Activated naive CD8-positive, alpha-beta T cell treated with anti-CD3 and anti-CD28 coated beads for 36 hours (primary cell): ENCODE results near the gene IRF2. TPM values are rescaled to one million over a fixed set of nuclear protein-coding genes. Genes with fewer than 3 reads are reported as not detected.
A peak's percentile ranks its signal among the peaks of the same experiment; 100 is the strongest.

Source experiments
- DNase-seq: peaks from one replicate; pipeline ENCODE4 v3.0.0; 2021
- H3K27ac Mint-ChIP-seq: one replicate; pipeline ENCODE4 v1.8.0; 2022; ENCODE audit warnings: mild to moderate bottlenecking, moderate library complexity, mixed read lengths
- H3K27me3 Mint-ChIP-seq: one replicate; pipeline ENCODE4 v1.8.0; 2022; ENCODE audit warnings: mild to moderate bottlenecking, mixed read lengths
- H3K36me3 Mint-ChIP-seq: one replicate; pipeline ENCODE4 v1.8.0; 2021; ENCODE audit warnings: mild to moderate bottlenecking, mixed read lengths
- H3K4me1 Mint-ChIP-seq: one replicate; pipeline ENCODE4 v1.8.0; 2021; ENCODE audit warnings: mixed read lengths
- H3K4me3 Mint-ChIP-seq: one replicate; pipeline ENCODE4 v1.8.0; 2022; ENCODE audit warnings: mild to moderate bottlenecking, moderate library complexity, mixed read lengths
- H3K9me3 Mint-ChIP-seq: one replicate; pipeline ENCODE4 v1.8.0; 2022; ENCODE audit warnings: mixed read lengths
- total RNA-seq, 2 experiments: library from RNA; stranded (reverse); gene quantifications; one replicate each; pipeline ENCODE4 v1.2.3, GENCODE V29; 2021

IRF2 gene
- total RNA-seq, 2 experiments from 2014 or later = 49.1 to 61.4 TPM

DNA sequence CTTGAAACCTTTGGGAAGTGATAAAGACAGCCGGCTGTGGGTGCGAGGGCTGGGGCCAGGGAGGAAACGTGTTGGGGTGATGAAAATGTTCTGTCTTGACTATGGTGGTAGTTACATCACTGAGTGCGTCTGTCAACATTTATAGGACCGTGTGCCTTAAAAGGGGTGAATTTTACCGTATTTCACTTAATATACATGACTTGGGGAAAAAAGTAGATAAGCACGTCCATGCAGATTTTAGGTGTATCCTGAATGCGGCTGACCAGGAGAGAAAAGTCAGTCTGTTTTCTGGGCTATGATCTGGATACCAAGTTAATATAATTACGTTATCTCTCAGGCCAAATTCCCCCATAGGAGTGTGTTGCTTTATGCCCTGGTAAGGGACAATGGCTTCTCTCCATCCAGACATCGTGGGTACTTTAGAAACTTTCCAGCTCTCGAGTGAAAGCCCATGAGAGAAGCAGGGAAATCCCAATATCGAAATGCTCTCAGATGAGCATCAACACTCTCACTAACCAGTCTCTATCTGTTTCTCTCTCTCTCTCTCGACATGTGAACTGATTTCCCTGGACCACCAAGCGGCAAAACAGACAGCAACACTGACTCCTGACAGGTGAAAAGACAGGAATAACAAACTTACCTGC, 71.5 kb downstream of the IRF2 start:
- no peaks in the 10 kb centered on the region for H3K9me3 Mint-ChIP-seq
- peaks cover 28% of the 10 kb centered on the region for H3K4me1 Mint-ChIP-seq
- no peaks in the 10 kb centered on the region for H3K27me3 Mint-ChIP-seq
- H3K36me3 Mint-ChIP-seq = peaks cover 34% of the 10 kb centered on the region
- peak overlapping the region; percentile 0 for H3K27ac Mint-ChIP-seq
- DNase-seq = no peak
- H3K4me3 Mint-ChIP-seq = no peak overlapping the region

DNA sequence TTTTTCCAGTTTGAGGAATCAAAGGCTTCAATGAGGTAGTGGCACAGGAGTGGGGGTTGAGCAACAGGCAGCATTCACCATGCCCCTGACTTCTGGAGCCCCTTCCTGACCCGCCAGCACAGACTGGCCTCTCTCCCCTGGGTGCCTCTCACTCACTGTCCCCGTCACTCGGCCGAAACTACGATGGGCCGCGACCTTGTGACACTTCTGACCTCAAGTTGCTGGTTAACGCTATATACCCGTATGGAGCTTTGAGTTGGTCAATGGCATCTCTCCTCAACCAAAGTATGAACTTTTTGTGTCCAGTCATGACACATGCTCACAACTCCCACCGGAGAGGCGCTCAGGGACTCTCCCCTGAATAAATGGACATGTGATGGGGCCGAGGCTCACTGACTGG, 72.1 kb downstream of the IRF2 start:
- Mint-ChIP-seq H3K9me3 (no peaks in the 10 kb centered on the region), H3K27ac (peak overlapping the region; percentile 31), H3K4me1 (peaks cover 33% of the 10 kb centered on the region), H3K27me3 (no peaks in the 10 kb centered on the region), H3K4me3 (no peak overlapping the region), H3K36me3 (peaks cover 38% of the 10 kb centered on the region)
- no peak for DNase-seq

DNA sequence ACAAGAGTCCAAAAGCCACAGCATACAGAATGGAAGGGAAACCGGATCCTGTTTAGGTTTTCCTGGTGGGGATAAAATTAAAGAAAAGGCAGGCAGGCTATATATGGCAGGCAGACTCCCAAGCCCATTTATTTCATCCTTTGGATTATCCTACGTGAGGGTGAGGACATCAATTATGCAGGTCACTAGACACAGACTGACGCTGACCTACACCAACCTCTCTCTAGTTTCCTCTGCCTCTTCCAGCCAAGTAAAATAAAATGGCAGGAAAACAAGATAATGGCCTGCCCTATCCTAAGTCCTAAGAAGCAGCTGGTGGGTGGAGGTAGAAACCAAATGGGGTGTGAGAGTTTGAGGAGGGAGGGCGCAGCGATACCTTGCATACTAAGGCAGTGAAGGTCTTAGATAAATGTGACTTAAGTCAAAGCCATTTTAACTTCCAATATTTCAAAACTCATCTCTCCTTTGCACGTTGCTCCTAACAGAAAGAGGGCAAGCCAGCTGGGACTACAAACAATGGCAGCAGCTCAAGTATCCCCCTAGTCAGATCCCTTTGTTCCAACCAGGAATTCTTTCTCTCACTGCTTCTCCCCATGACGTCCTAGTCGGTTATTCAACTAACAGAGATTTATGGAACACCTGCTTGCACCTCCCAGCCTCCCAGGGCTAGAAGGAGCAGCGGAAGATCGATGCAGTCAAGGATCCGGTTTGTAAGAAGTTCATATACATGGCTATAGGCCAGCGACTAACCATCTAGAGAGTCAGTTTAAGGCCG, 72.8 kb downstream of the IRF2 start:
- Mint-ChIP-seq H3K9me3 (no peaks in the 10 kb centered on the region), H3K36me3 (peaks cover 35% of the 10 kb centered on the region), H3K27ac (peak overlapping the region; percentile 31), H3K4me3 (no peak overlapping the region), H3K4me1 (peaks cover 40% of the 10 kb centered on the region), H3K27me3 (no peaks in the 10 kb centered on the region)
- DNase-seq = no peak

DNA sequence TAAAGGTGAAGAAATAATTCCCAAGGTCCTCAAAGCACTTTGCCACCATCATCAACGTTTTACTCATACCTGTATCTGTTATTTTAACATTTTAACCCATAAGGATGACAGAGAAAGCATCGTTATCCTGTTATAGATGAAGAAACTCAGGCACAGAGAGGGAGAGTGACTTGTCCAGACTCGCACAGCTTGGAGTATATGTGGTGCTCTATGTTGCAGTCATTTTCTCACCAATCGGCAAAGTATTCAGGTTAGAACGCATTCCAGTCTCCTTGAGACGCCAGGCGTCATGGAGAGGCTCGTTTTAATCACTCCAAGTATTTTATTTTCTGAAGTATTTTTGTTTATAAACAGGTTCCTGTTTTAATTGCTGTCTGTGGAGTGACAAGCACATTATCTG, 73.5 kb downstream of the IRF2 start:
- no peaks in the 10 kb centered on the region for H3K27me3 Mint-ChIP-seq
- H3K36me3 Mint-ChIP-seq = peaks cover 38% of the 10 kb centered on the region
- no peaks in the 10 kb centered on the region for H3K9me3 Mint-ChIP-seq
- H3K27ac Mint-ChIP-seq = no peak overlapping the region
- no peak for DNase-seq
- peaks cover 41% of the 10 kb centered on the region for H3K4me1 Mint-ChIP-seq
- H3K4me3 Mint-ChIP-seq = no peak overlapping the region

DNA sequence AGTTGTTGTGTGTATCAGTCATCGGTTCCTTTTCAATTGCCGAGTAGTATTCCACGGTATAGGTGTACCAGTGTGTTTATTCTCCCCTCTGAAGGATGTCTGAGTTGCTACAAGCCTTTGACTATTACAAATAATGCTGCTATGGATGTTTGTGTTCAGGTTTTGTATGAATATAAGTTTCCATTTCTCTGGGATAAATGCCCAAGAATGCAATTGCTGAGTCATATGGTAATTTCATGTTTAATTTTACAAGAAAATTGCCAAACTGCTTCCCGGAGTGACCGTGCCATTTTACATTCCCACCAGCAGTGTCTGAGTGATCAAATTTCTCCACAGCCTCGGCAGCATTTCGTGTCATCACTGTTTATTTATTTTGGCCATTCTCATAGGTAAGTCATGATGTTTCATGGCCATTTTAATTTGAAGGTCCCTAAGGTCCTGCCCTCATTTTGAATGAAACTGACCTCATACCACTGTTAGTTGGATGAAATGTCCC, 73.9 kb downstream of the IRF2 start:
- DNase-seq = no peak
- Mint-ChIP-seq H3K27ac (no peak overlapping the region), H3K4me1 (peaks cover 45% of the 10 kb centered on the region), H3K36me3 (peaks cover 40% of the 10 kb centered on the region), H3K4me3 (no peak overlapping the region), H3K27me3 (no peaks in the 10 kb centered on the region), H3K9me3 (no peaks in the 10 kb centered on the region)

DNA sequence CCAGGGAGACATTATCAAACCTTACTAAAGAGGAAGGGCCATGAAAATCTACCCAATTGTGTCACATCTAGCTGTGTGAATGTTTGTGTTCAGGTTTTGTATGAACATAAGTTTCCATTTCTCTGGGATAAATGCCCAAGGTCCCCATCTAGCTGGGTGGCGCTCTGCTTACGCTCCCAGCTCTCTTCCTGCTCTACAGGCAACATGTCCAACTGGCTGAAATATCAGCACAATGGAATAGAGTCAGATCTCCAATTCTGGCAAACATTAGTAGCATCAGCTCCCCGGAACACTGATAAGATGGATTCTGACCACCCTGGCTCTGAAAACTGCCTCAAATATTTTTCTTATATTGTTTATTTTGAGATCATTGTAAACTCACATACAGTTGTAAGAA, 74.8 kb downstream of the IRF2 start:
- H3K36me3 Mint-ChIP-seq = peaks cover 39% of the 10 kb centered on the region
- DNase-seq = no peak
- H3K4me3 Mint-ChIP-seq = no peak overlapping the region
- no peak overlapping the region for H3K27ac Mint-ChIP-seq
- H3K9me3 Mint-ChIP-seq = no peaks in the 10 kb centered on the region
- H3K27me3 Mint-ChIP-seq = no peaks in the 10 kb centered on the region
- H3K4me1 Mint-ChIP-seq = peaks cover 49% of the 10 kb centered on the region

DNA sequence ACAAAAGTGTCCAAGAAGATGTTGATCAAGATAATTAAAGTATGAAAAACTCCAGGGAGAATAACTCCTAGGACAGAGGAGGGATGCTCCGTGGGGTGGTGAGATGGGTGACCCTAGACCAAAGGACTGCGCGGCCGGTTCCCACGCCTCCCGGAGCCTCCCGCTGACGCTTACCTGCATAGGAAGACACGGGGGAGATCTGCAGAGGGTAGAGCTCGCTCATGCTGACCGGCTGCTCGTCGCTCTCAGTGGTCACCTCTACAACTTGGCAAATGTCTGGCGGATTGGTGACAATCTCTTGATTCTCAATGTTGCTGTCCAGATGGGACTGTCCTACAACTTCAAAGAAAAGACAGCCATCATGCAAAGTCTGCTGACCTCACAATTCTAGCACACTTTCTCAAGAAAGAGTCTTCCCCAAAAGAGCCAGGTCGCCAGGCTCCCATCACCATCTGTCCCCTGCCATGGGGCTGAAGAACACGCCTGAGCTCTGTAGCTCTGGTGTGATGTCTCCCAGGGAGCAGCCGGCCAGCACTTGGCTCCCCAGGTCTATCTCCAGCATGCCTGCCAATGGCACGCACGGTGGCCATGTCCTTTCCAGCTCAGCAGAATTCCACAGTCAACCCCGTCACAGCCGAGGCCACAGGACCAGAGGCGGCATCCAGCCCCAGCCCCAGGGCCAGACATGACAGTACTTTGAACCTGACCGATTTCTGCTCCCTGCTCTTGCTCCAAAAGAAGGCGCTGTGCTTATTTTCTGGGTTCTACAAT, 75.4 kb downstream of the IRF2 start:
- no peak for DNase-seq
- H3K4me3 Mint-ChIP-seq = no peak overlapping the region
- peaks cover 49% of the 10 kb centered on the region for H3K4me1 Mint-ChIP-seq
- no peak overlapping the region for H3K27ac Mint-ChIP-seq
- H3K9me3 Mint-ChIP-seq = no peaks in the 10 kb centered on the region
- H3K27me3 Mint-ChIP-seq = no peaks in the 10 kb centered on the region
- peaks cover 41% of the 10 kb centered on the region for H3K36me3 Mint-ChIP-seq

DNA sequence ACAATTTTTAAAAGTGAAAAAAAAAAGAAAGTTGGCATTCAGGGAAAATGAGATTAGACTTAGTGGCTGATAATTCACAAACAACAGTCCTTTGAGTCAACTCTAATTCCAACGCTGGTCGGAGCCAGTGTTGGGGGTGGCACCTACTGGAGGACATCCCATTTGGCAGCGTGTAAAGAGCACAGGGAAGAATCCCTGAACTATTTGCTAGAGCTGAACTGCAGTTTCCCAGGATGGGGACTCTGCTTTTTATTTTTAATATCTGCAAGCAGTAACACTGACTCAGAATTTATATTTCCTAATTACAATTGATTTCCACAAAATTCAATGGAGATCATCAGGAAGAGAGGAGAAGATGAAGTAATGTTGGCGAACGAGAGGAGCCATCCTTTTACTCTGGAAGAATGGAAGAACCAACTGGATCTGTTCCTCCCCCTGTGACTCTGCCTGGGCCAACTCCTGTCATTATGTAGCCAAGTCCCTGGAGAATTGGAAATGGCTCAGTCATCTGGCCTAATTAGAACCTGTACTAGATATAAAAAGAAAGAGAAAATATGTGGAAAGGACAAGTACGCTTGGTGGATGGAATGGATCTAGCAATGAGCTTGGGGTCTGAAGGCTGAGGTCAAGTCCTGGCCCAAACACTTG, 76.7 kb downstream of the IRF2 start:
- H3K4me1 Mint-ChIP-seq = peaks cover 36% of the 10 kb centered on the region
- H3K27ac Mint-ChIP-seq = no peak overlapping the region
- no peak for DNase-seq
- peaks cover 39% of the 10 kb centered on the region for H3K36me3 Mint-ChIP-seq
- H3K27me3 Mint-ChIP-seq = no peaks in the 10 kb centered on the region
- H3K9me3 Mint-ChIP-seq = no peaks in the 10 kb centered on the region
- no peak overlapping the region for H3K4me3 Mint-ChIP-seq

DNA sequence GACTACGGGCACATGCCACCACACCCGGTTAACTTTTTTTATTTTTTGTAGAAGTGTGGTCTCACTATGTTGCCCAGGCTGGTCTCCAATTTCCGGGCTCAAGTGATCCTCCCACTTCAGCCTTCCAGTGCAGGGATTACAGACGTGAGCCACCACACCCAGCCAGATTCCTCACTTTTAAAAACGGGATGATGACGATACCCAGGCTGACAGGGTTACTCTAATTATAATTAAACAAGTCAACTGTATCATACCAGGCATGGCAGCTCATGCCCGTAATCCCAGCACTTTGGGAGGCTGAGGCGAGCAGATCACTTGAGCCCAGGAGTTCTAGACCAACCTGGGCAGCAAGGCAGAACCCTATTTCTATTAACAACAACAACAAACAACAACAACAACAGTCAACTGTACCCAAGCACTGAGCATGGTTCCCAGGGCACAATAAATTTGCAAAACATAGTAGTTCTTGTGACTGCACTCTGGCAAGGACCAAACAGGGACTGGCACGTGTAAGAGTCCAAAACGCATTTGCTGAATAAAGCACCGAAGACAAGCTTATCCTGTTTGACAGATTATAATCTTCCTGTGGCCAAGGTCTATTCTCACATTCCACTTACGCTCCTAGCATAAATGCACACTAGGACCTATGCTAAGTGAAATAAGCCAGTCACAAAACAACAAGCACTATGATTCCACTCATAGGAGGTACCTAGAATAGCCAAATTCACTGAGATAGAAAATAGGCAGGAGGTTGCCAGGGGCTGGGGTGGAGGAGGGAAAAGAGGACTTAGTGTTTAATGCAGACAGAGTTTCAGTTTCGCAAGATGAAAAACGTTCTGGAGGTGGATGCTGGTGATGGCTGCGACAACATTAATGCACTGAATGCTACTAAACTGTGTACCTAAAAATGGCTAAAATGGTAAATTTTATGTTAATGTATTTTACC, 77.5 kb downstream of the IRF2 start:
- Mint-ChIP-seq H3K27ac (peak overlapping the region; percentile 44), H3K36me3 (peaks cover 38% of the 10 kb centered on the region), H3K4me3 (no peak overlapping the region), H3K27me3 (no peaks in the 10 kb centered on the region), H3K9me3 (no peaks in the 10 kb centered on the region), H3K4me1 (peaks cover 32% of the 10 kb centered on the region)
- no peak for DNase-seq

DNA sequence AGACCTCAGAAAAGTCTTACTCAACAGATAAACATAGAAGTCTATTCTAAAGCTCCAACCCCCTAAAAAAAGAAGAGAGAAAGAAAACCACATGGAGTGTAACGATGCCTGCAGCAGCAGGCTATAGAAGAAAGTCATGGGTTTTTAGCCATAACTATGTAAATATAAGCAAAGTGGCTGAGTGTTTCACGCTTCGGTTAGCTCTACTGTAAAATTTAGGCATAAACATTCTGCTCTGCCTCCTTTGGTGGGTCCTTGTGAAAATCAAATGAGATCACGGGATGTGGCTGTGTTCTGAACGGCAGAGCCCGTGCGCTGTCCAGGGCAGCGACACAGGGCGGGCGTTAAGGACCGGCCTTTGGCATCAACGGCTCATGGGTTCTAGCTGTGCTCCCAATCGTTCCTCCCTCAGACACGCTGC, 78.4 kb downstream of the IRF2 start:
- Mint-ChIP-seq H3K27me3 (no peaks in the 10 kb centered on the region), H3K4me1 (peaks cover 31% of the 10 kb centered on the region), H3K4me3 (no peak overlapping the region), H3K36me3 (peaks cover 42% of the 10 kb centered on the region), H3K27ac (peak overlapping the region; percentile 57), H3K9me3 (no peaks in the 10 kb centered on the region)
- DNase-seq = no peak

DNA sequence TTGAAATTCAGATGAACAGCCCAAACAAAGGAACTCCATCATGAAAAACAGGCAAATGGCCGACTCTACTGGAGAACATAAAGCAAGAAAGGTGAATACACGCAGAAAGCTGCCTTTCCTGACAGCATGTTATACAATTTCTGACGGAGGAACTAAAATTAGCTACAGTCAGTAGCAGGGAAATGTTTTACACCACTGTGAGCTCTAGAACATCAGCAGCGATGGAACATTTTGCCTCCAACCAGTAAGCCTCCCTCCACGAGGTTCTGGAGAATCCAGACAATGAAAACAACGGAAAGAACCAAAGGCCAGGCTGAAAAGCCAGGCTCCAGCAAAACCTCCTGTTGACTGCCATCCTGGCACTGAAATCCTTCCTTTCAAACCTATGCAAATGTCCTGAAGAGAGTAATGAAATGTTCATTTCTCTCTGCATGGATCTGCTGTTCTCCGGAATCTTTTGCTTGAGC, 78.9 kb downstream of the IRF2 start:
- H3K4me1 Mint-ChIP-seq = peaks cover 26% of the 10 kb centered on the region
- DNase-seq = no peak
- no peak overlapping the region for H3K4me3 Mint-ChIP-seq
- H3K27ac Mint-ChIP-seq = peak overlapping the region; percentile 30
- no peaks in the 10 kb centered on the region for H3K9me3 Mint-ChIP-seq
- H3K36me3 Mint-ChIP-seq = peaks cover 40% of the 10 kb centered on the region
- H3K27me3 Mint-ChIP-seq = no peaks in the 10 kb centered on the region

DNA sequence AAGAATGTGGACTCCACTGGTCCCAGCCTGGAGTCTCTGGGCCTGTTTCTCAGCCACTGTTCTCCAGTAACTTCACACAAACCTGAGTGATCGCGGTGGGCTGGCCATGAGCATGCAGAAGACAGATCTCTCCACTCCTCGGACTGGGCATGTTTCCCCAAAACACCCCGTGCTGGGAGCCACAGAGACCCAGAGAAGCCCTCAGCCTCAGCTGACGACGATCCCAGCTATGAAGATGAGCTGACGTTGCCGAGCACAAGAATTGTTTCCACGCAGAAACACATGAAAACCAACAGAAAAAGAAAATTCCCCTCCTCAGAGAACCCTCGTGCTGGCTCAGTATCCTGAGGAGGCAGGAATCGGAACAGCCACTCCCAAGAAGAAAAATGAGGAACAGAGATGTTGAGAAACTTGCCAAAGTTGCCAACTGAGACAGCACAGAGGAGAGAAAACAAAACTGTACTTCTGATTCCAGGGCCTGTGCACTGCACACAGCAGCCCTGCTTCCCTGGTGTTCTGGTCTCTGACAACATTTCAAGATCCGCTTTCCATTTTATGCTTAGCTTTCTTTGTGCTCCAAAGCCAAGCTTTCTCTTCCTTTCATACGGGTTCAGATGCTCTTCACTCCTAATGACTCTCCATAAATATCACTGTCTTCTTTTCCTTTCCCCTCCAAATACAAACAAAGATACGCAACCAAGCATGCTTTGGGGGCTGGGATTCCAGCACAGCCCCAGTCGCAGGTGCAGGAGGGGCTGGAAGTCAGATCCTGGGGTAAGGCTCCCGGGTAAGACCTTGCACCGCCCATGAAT, 81.4 kb downstream of the IRF2 start:
- DNase-seq = no peak
- Mint-ChIP-seq H3K9me3 (no peaks in the 10 kb centered on the region), H3K36me3 (peaks cover 54% of the 10 kb centered on the region), H3K4me1 (peaks cover 24% of the 10 kb centered on the region), H3K27me3 (no peaks in the 10 kb centered on the region), H3K4me3 (no peak overlapping the region), H3K27ac (no peak overlapping the region)

DNA sequence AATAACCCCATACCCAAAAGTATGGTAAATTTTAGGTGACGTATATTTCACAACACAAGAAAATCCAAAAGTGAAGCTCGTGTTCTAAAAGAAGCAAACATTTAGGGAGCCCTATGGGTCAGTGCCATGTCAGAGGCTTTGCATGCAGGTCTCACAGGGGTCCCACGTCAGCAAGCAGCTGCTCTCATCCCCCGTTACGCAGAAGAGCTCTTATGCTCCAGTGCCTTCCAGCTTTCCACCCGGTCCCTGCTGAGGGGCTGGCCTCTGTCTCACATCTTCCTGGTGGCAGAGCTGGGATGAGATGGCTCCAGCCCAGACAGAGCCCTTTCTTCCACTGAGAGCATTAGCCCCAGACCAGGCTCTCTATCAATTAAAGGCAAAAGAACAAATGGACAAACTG, 82.0 kb downstream of the IRF2 start:
- no peak overlapping the region for H3K27ac Mint-ChIP-seq
- H3K36me3 Mint-ChIP-seq = peaks cover 50% of the 10 kb centered on the region

More for the DNA sequence above, 82.0 kb downstream of the IRF2 start:
- DNase-seq = no peak
- Mint-ChIP-seq H3K27me3 (no peaks in the 10 kb centered on the region), H3K4me3 (no peak overlapping the region), H3K9me3 (no peaks in the 10 kb centered on the region), H3K4me1 (peaks cover 19% of the 10 kb centered on the region)
